B cell (primary cell): ENCODE results near the gene AFF3. TPM values are rescaled to one million over a fixed set of nuclear protein-coding genes. Genes with fewer than 3 reads are reported as not detected.

ENCODE experiments used
- ATAC-seq: fragments of 200-7000 bp; cut with Tn5 transposase; one replicate; pipeline ENCODE4 v1.10.0; 2021; ENCODE audit warnings: low read depth, mild to moderate bottlenecking, moderate number of reproducible peaks, moderate library complexity
- CTCF ChIA-PET: fragments of 350-600 bp; sonication (Branson Sonifier 250); formaldehyde crosslinking; loops from one replicate; lab custom pipeline; 2021; ENCODE audit warnings: antibody characterized with exemption, inconsistent platforms; lab: Charles Lee
- POLR2A ChIA-PET: fragments of 350-600 bp; sonication (Branson Sonifier 250); formaldehyde crosslinking; loops from one replicate; lab custom pipeline; 2021; ENCODE audit warnings: antibody characterized with exemption; lab: Charles Lee
- DNase-seq: peaks from one replicate; pipeline ENCODE4 v3.0.0; 2013
- H2AFZ ChIP-seq: 2 replicates; pipeline ENCODE4 v1.6.1; 2012; ENCODE audit warnings: mild to moderate bottlenecking, low read depth, low read length; ENCODE audit not compliant: insufficient read depth, poor library complexity, severe bottlenecking
- H3K27ac ChIP-seq, 2 donors: 1 replicate in 1 of 2; 2 replicates in 1 of 2; pipeline ENCODE4 v1.5.1; 2012 to 2013; ENCODE audit warnings: low read length in 2 of 2, mild to moderate bottlenecking in 2 of 2, moderate library complexity in 1 of 2
- H3K27me3 ChIP-seq, 4 experiments: fragments of 200-600 bp in 1 of 4; sonication (generic) in 1 of 4; replicated peaks in 1 of 4; 1 replicate in 2 of 4; 2 replicates in 2 of 4; pipeline versions ENCODE4 v1.6.1 to v1.7.0; 2013 to 2016; ENCODE audit warnings: low read length in 3 of 4, mild to moderate bottlenecking in 2 of 4, mixed read lengths in 1 of 4, moderate library complexity in 1 of 4; ENCODE audit not compliant: insufficient read depth in 4 of 4, control insufficient read depth in 3 of 4; ENCODE audit errors: control extremely low read depth in 1 of 4
- H3K36me3 ChIP-seq, 2 experiments: replicated peaks in 1 of 2; 1 replicate in 1 of 2; 2 replicates in 1 of 2; pipeline versions ENCODE4 v1.6.1 to v1.7.1; 2013; ENCODE audit warnings: low read length in 1 of 2; ENCODE audit not compliant: insufficient read depth in 2 of 2, control insufficient read depth in 1 of 2; ENCODE audit errors: control extremely low read depth in 1 of 2, extremely low read depth in 1 of 2
- H3K4me1 ChIP-seq, 2 donors: fragments of 200-600 bp in 1 of 2; sonication (generic) in 1 of 2; 1 replicate in 1 of 2; 2 replicates in 1 of 2; pipeline versions ENCODE4 v1.5.1 to v1.6.1; 2013 to 2017; ENCODE audit warnings: low read length in 2 of 2; ENCODE audit not compliant: control insufficient read depth in 2 of 2, insufficient read depth in 2 of 2
- H3K4me2 ChIP-seq: replicated peaks from 2 replicates; pipeline ENCODE3; 2012; ENCODE audit warnings: mild to moderate bottlenecking, low read depth, low read length; ENCODE audit not compliant: poor library complexity, severe bottlenecking
- H3K4me3 ChIP-seq, 5 experiments: fragments of 200-600 bp in 1 of 5; sonication (generic) in 1 of 5; 1 replicate in 3 of 5; 2 replicates in 2 of 5; pipeline versions ENCODE4 v1.5.1 to v1.7.0; 2011 to 2016; ENCODE audit warnings: low read length in 4 of 5, mild to moderate bottlenecking in 4 of 5, low read depth in 2 of 5, control low read depth in 1 of 5, moderate library complexity in 1 of 5; ENCODE audit not compliant: insufficient read depth in 1 of 5; ENCODE audit errors: control extremely low read depth in 1 of 5, extremely low read depth in 1 of 5
- H3K79me2 ChIP-seq: fragments of 200-600 bp; sonication (generic); one replicate; pipeline ENCODE4 v1.6.0; 2016; ENCODE audit warnings: low read length; ENCODE audit not compliant: control insufficient read depth, insufficient read depth
- H3K9ac ChIP-seq: fragments of 200-600 bp; sonication (generic); 2 replicates; pipeline ENCODE4 v1.6.1; 2017; ENCODE audit warnings: mild to moderate bottlenecking, low read length, moderate library complexity
- H3K9me3 ChIP-seq, 3 donors: one replicate each; pipeline versions ENCODE4 v1.6.1 to v1.7.1; 2013; ENCODE audit warnings: low read length in 2 of 3; ENCODE audit not compliant: control insufficient read depth in 2 of 3, insufficient read depth in 1 of 3; ENCODE audit errors: control extremely low read depth in 1 of 3
- H4K20me1 ChIP-seq: 2 replicates; pipeline ENCODE4 v1.6.0; 2012; ENCODE audit warnings: mild to moderate bottlenecking, low read length; ENCODE audit not compliant: insufficient read depth, control insufficient read depth, poor library complexity, severe bottlenecking
- H3K27ac Mint-ChIP-seq: one replicate; pipeline ENCODE4 v1.8.0; 2021; ENCODE audit warnings: mixed read lengths
- H3K27me3 Mint-ChIP-seq: one replicate; pipeline ENCODE4 v1.8.0; 2021; ENCODE audit warnings: mixed read lengths
- H3K4me1 Mint-ChIP-seq: one replicate; pipeline ENCODE4 v1.8.0; 2021; ENCODE audit warnings: mixed read lengths
- H3K4me3 Mint-ChIP-seq: one replicate; pipeline ENCODE4 v1.8.0; 2021; ENCODE audit warnings: mixed read lengths
- H3K9me3 Mint-ChIP-seq: one replicate; pipeline ENCODE4 v1.8.0; 2022; ENCODE audit warnings: mixed read lengths; ENCODE audit not compliant: insufficient read depth
- CTCF ChIP-seq: fragments of 200-600 bp; IDR thresholded peaks from one replicate; pipeline ENCODE4 v1.8.0; 2022; ENCODE audit warnings: antibody characterized with exemption, mild to moderate bottlenecking
- EZH2 ChIP-seq: IDR thresholded peaks from 2 replicates; pipeline ENCODE4 v1.6.1; 2012; ENCODE audit warnings: borderline replicate concordance, low read depth, mild to moderate bottlenecking, moderate library complexity, low read length; ENCODE audit not compliant: insufficient read depth, poor library complexity, severe bottlenecking
- WGBS: methylation state at CpG from one replicate; pipeline ENCODE4 v1.1.5; 2013; ENCODE audit warnings: missing lambda C conversion rate; ENCODE audit not compliant: insufficient coverage; 5-methylcytosine and 5-hydroxymethylcytosine counted together
- intact Hi-C: fragments of 100-400 bp; cut with micrococcal nuclease; formaldehyde crosslinking; loops from one replicate; pipeline ENCODE4 v1.10.0; 2022
- polyA plus RNA-seq: library from polyadenylated mRNA; depleted of rRNA; stranded (reverse); fragments of >200 nt; gene quantifications from 2 replicates; pipeline ENCODE4 v1.2.3, GENCODE V29; 2012
- total RNA-seq, 2 donors: library from RNA; stranded (reverse); fragments of 120-200 nt in 1 of 2; gene quantifications; 1 replicate in 1 of 2; 2 replicates in 1 of 2; pipeline versions ENCODE4 v1.2.3 to v1.2.4, GENCODE V29; 2013 to 2022

AFF3 gene
- total and polyA plus RNA-seq, 2 donors (not counting 1 experiment from before 2014, with no cell fraction given), result 117 to 830 TPM

DNA sequence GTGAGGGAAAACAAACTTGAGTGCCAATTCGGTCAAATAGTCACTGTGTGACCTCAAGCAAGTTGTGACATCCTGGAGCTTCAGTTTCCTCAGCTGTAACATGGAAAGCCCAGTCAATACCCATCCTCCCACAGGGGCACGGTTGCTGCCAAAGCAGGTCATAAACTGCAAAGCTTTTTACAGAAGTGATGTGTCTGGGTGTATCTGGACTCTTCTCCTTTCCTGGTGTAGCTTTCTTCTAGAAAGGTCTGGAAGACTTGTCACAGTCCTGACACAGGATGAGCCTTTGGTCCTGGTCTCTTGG lies 4.2 kb upstream of the AFF3 start:
- WGBS, result 100% methylated on average over 1 of the region's 2 CpGs
- Histone ChIP-seq H3K9ac (no peak overlapping the region), H3K4me1 (peaks cover 27 to 37% of the 10 kb centered on the region in 2 donors), H3K36me3 (no peaks in the 10 kb centered on the region), H3K27me3 (no peaks in the 10 kb centered on the region), H3K9me3 (peaks cover 0 to 6% (median 0%) of the 10 kb centered on the region in 3 donors), H2AFZ (no peak overlapping the region), H3K79me2 (peaks cover 57% of the 10 kb centered on the region), H3K27ac (no peak overlapping the region), H3K4me2 (no peak overlapping the region), H4K20me1 (no peaks in the 10 kb centered on the region), H3K4me3 (no peak overlapping the region)
- Mint-ChIP-seq H3K27me3 (no peaks in the 10 kb centered on the region), H3K9me3 (no peaks in the 10 kb centered on the region), H3K4me1 (peaks cover 44% of the 10 kb centered on the region), H3K4me3 (no peak overlapping the region), H3K27ac (no peak overlapping the region)
- no peak for TF ChIP-seq CTCF
- no peak for TF ChIP-seq EZH2
- ChIA-PET CTCF (interaction anchor here (1.4 kb wide), 1 partner anchor 116 kb away, joined by 3 read pairs; no protein-coding TSS in a partner anchor), POLR2A (no interaction called here)
- DNase-seq (no peak), ATAC-seq (no peak)
- intact Hi-C loops, result loop anchor here (10.0 kb wide), 1 partner anchor 438 kb away; no protein-coding TSS in a partner anchor

DNA sequence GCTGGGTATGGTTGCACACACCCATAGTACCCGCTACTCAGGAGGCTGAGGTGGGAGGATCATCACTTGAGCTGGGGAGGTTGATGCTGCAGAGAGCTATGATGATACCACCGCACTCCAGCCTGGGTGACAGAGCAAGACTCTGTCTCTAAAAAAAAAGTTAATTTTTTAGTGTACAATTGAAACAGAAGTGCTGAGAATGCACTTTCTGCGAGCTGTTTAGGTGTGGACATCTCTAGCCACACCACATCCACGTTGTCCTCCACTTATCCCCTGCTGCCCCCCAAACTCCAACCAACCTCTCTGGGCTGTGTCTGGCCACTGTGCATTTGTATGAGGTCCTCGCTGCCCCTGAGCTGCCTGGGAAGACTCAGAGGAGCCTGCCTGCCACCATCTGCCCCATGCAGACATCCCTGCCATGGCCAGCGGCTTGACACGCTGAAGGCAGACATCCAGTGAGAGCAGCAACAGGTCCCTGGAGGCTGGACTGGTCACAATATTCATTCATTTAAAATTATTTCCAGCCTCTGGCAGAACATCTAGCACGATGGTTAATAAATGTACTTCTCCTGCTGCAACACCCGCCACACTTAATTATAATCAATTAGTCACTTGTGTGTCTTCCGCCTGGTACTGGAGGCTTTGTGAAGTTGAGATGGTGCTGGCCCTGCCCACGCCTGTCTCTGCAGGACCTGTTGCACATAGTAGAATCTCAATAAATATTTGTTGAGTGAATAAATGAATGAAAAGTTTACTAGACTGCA lies 3.7 kb upstream of the AFF3 start:
- Histone ChIP-seq H3K4me2 (no peak overlapping the region), H4K20me1 (no peaks in the 10 kb centered on the region), H3K4me3 (no peak overlapping the region), H3K9me3 (peaks cover 0 to 6% (median 0%) of the 10 kb centered on the region in 3 donors), H3K4me1 (peaks cover 27 to 37% of the 10 kb centered on the region in 2 donors), H3K27me3 (no peaks in the 10 kb centered on the region), H3K79me2 (peaks cover 62% of the 10 kb centered on the region), H3K9ac (no peak overlapping the region), H3K27ac (no peak overlapping the region), H3K36me3 (no peaks in the 10 kb centered on the region), H2AFZ (no peak overlapping the region)
- no peak for ATAC-seq
- no peak overlapping the region for H3K27ac Mint-ChIP-seq
- no peak overlapping the region for H3K4me3 Mint-ChIP-seq
- intact Hi-C loops, result loop anchor here (10.0 kb wide), 1 partner anchor 439 kb away; no protein-coding TSS in a partner anchor
- no peak for DNase-seq
- H3K4me1 Mint-ChIP-seq, result peaks cover 44% of the 10 kb centered on the region
- 90% methylated on average over 8 of the region's 11 CpGs for WGBS
- TF ChIP-seq CTCF (no peak), EZH2 (no peak)
- H3K27me3 Mint-ChIP-seq, result no peaks in the 10 kb centered on the region
- H3K9me3 Mint-ChIP-seq, result no peaks in the 10 kb centered on the region
- ChIA-PET POLR2A (interaction anchor here (0.7 kb wide), 1 partner anchor 85 kb away, joined by 4 read pairs; no protein-coding TSS in a partner anchor), CTCF (interaction anchor here (1.4 kb wide), 1 partner anchor 116 kb away, joined by 3 read pairs; no protein-coding TSS in a partner anchor)
